HG03175 (cell line): ENCODE results near the gene TMEM154.

Source experiments
- ATAC-seq: cut with Tn5 transposase; IDR thresholded peaks from one replicate; pipeline ENCODE4 v1.9.1; 2021; ENCODE audit warnings: mild to moderate bottlenecking, moderate library complexity; ENCODE audit not compliant: unreplicated experiment

The TMEM154 gene

GRCh38 chr4:152697284-152698088, 17.7 kb upstream of the TMEM154 start:
- peak; percentile 41 for ATAC-seq

GRCh38 chr4:152696764-152697261, 17.0 kb upstream of the TMEM154 start:
- ATAC-seq, result peak; percentile 97

- ATAC-seq, result no peak
Observed at GRCh38 chr4:152693871-152694270, 14.1 kb upstream of the TMEM154 start.

GRCh38 chr4:152691761-152692160, 12.0 kb upstream of the TMEM154 start:
- no peak for ATAC-seq

DNA sequence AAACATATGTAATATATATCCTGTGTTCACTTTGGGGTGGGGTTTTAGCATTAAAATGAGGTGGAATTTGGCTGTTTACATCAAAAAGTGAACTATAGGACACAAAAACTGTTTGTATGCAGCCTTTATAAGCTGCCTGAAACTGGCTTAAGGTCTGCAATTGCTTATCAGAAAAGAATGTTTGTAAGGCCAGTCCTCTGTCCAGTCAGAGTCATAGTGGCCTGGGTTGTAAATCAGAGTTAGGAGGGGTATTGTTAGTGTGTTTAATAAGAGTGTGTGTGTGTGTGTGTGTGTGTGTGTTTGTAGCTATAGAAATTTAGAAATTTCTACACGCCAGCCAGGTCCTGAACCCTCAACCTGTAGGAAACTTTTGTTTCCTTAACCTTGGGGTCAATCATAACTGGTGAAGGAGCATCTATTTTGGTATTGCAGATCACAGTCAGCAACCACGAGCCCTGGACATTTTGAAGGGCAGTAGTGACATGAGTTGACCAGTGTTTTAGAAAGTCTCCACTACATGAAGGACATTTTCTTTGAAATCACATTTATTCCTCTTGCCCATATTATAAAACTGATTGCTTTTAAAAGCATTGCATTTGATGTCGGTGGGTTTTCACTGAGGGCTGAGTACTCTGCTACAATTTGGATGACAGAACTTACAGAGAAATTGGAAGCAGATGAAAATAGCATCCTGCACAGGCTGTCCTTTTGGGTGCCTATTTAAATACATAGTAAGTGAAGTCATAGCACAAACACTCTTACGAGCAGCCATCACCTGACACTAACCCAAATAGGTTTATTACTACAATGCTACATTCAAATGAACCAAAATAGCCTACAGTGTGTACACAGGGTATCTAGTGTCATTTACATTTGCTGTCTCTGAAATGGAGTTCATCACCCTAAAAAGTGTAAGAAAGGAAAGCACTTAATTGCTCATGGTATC, 11.2 kb upstream of the TMEM154 start:
- no peak for ATAC-seq

- no peak for ATAC-seq
Observed at GRCh38 chr4:152689615-152690501, 10.1 kb upstream of the TMEM154 start.

DNA sequence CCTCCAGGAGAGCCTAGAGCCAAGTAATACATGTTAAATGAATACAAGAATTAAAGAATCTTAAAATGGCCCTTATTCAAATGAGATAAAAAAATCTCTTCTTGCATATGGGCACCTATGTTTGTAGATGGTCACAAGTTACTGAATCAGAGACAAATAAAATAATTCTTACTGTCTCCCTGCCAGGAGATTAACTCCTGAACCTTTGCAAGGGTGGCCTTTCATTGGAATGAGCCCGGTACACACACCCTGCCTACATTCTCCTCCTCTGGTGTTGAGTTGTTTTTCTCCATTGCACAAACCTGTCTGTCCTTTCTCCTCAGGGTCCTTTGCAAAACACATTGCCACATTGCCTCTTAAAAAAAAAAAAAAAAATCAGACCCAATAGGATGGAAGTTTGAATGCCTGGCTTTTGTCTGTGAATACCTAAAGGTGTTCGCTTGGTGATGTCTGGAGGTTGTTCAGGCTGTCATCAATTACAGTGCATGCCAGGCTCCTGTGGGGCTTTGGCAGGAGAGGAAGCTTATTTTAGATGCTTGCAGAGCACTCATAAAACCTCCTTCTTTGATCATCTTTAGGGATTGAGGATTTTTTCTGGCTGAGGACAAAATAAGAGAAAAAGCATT, 8.3 kb upstream of the TMEM154 start:
- ATAC-seq, result no peak

- no peak for ATAC-seq
Observed at GRCh38 chr4:152686452-152687013, 6.7 kb upstream of the TMEM154 start.

DNA sequence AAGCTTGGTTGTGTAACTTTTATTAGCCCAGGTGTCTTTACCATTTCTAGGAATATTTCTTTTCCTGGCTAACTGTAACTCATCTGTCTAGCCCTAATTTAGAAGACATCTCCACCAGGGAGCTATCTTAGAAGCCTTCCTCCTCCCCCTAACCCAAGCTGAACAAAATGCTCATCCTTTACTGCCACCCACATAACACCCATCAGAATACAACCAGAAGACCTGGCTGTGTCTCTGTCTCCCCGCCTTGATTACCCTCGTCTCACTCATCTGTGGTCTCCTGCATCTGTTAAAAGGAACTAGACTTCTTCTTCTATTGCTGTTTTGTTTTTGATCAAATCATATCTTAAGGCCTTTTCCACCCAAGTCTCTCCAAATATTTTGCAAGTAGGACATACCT, 4.8 kb upstream of the TMEM154 start:
- ATAC-seq, result no peak

DNA sequence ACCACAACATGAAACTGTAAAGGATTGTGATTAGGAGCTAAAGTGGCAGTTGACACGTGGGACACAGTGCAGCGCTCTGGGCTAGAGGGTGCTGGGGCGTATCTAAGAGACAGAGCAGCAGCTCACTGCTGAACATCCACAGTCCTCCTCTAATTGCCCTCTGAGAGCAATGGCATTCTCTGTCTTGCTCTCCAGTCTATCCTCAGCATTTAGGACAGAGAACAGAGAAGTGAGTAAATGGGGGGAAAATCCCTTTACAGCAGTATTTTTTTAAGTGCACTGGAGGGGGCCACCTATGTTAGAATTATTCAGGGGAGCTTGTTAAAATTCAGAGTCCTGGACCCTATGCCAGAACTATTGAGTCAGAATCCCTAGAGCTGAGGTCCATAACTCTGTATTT, 4.2 kb upstream of the TMEM154 start:
- ATAC-seq, result peak; percentile 33

GRCh38 chr4:152682143-152682941, 2.5 kb upstream of the TMEM154 start:
- ATAC-seq, result no peak

GRCh38 chr4:152680988-152681603, 1.3 kb upstream of the TMEM154 start:
- no peak for ATAC-seq

- ATAC-seq, result no peak
Observed at GRCh38 chr4:152678841-152679240, 956 bp downstream of the TMEM154 start.

- no peak for ATAC-seq
Observed at GRCh38 chr4:152677117-152677516, 2.7 kb downstream of the TMEM154 start.

DNA sequence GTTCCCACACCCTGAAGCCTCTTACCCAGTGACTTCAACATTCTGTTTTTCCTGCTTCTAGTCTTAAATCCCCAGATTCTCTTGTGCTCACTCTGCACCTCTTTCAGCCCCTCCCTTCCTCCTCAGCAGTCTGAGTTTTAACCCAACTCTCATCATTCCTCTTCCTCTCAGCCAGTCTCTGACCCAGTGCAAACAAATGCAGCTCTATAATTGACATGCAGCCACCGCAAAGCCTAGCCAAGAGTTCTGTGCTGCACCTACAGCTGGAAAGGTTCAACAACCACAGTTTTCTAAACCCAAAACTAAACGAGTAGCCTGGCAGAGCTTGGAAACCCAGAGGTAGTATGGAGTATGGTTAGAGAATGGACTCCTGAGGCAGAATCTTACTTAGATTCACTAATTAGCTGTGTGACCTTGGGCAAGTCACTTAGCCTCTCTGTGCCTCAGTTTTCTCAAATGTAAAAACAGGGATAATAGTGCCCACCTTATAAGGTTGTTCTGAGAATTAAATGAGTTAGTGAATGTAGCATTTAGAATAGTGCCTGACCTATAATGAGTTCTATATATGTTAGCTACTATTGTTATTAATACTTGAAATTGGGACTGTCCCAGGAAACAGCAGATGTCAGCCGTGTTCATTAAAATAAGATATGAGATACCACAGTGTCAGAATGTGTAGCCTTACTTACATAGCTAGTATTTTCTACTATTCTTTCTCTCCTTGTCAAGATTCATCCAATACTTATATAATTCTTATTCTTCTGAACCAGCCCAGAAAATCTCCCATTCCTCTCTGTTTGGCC, 3.5 kb downstream of the TMEM154 start:
- no peak for ATAC-seq

DNA sequence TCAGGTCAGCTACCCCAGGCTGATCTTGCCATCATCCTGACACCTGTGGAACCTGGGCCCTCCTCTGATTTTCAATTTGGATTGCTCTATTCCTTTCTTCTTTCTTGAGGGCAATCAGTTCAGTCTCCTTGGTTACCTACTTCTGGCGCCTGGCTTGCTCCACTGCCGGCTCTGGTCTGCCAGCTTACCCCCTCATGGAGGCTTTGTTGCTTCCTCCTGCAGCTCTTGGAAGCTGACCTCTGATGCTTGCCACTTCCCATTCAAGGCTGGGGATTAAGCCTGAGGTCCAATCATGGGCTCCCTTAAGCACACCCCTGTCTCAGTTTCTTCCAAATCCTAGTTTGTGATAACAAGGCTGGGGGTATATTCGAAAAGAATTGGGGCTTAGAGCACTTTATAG, 5.4 kb downstream of the TMEM154 start:
- no peak for ATAC-seq

GRCh38 chr4:152673489-152673888, 6.3 kb downstream of the TMEM154 start:
- no peak for ATAC-seq
